ENCODE data around the gene CPN2. TPM values are rescaled to one million over a fixed set of nuclear protein-coding genes. Genes with fewer than 3 reads are reported as not detected.

Gene CPN2
- total and polyA plus RNA-seq, 2 donors (not counting 3 experiments of a cell fraction or from before 2014, with no cell fraction given): not detected

GRCh38 chr3:194397757-194398312, 46.7 kb upstream of the CPN2 start:
- H3K27me3 ChIP-seq (ENCODE audit: control insufficient read depth in 2 of 2, insufficient read depth in 2 of 2, low read length in 2 of 2): peaks cover 22 to 48% of the 10 kb centered on the region in 2 experiments
- no peaks in the 10 kb centered on the region for H3K79me2 ChIP-seq (ENCODE audit: control insufficient read depth, insufficient read depth, low read length)
- DNase-seq (ENCODE audit: low read depth, low spot score) (peak; percentile 37), FAIRE-seq (peak; percentile 8)
- H3K4me1 ChIP-seq (ENCODE audit: control insufficient read depth, extremely low read depth, insufficient read depth, low read length): peaks cover 6% of the 10 kb centered on the region
- no peak overlapping the region for H3K27ac ChIP-seq (ENCODE audit: insufficient read depth, low read depth, low read length)
- no peaks in the 10 kb centered on the region for H3K36me3 ChIP-seq (ENCODE audit: control insufficient read depth in 2 of 2, extremely low read depth in 1 of 2, insufficient read depth in 2 of 2, low read length in 2 of 2)
- peak overlapping the region; percentile 1 for H2AFZ ChIP-seq (ENCODE audit: low read depth, low read length)
- CTCF ChIA-PET: interaction anchor here (0.8 to 6.6 kb wide), 12 partner anchors 9 to 617 kb away, joined by 3 to 74 read pairs (median 4); partner anchors contain the start of gene LRRC15
- H3K4me2 ChIP-seq (ENCODE audit: insufficient read depth, low read length): peak overlapping the region; percentile 64
- no TSS peak for BruUV-seq (replicated peaks)
- H3K9ac ChIP-seq (replicated peaks; ENCODE audit: extremely low read depth, insufficient read depth, low read length): no peak overlapping the region
- no peaks in the 10 kb centered on the region for H4K20me1 ChIP-seq (replicated peaks; ENCODE audit: control insufficient read depth, extremely low read depth, insufficient read depth, low read length)
- TF ChIP-seq POLR2AphosphoS5 (IDR thresholded peaks at IDR 0.05; ENCODE audit: insufficient read depth, low read depth, low read length) (no peak), EZH2 (IDR thresholded peaks at IDR 0.05; ENCODE audit: borderline replicate concordance, low read depth, low read length, severe bottlenecking) (peak; percentile 39)
- H3K9me3 ChIP-seq (replicated peaks; ENCODE audit: control insufficient read depth, insufficient read depth, low read length): no peaks in the 10 kb centered on the region
- intact Hi-C loops (cut with micrococcal nuclease): no loop called here
- POLR2A ChIA-PET: no interaction called here
- dilution Hi-C loops (cut with MboI; ENCODE audit: extremely low pct_ligation_motif_present, low sequenced_read_pairs): no loop called here
- peak overlapping the region in 2 of 3 experiments; percentile 2 to 29 for H3K4me3 ChIP-seq (replicated peaks in 1 of 3; ENCODE audit: insufficient read depth in 1 of 3, low read depth in 1 of 3, low read length in 3 of 3)
- no peaks in the 10 kb centered on the region for H3K9me1 ChIP-seq (replicated peaks; ENCODE audit: control insufficient read depth, extremely low read depth, insufficient read depth, low read length)

GRCh38 chr3:194396859-194397756, 46.0 kb upstream of the CPN2 start:
- peaks cover 24 to 55% of the 10 kb centered on the region in 2 experiments for H3K27me3 ChIP-seq (ENCODE audit: control insufficient read depth in 2 of 2, insufficient read depth in 2 of 2, low read length in 2 of 2)
- dilution Hi-C loops (cut with MboI; ENCODE audit: extremely low pct_ligation_motif_present, low sequenced_read_pairs) (no loop called here), intact Hi-C loops (cut with micrococcal nuclease) (no loop called here)
- BruUV-seq (replicated peaks): no TSS peak
- ChIA-PET CTCF (interaction anchor here (0.8 to 6.6 kb wide), 9 partner anchors 10 to 616 kb away, joined by 3 to 74 read pairs (median 3); no protein-coding TSS in a partner anchor), POLR2A (no interaction called here)
- H3K9me1 ChIP-seq (replicated peaks; ENCODE audit: control insufficient read depth, extremely low read depth, insufficient read depth, low read length): no peaks in the 10 kb centered on the region
- no peak for FAIRE-seq
- H3K4me2 ChIP-seq (ENCODE audit: insufficient read depth, low read length): peak overlapping the region; percentile 64
- TF ChIP-seq MAX (IDR thresholded peaks at IDR 0.05; ENCODE audit: insufficient read depth, insufficient read length): no peak
- peak; percentile 2 for TF ChIP-seq EZH2 (IDR thresholded peaks at IDR 0.05; ENCODE audit: borderline replicate concordance, low read depth, low read length, severe bottlenecking)
- no peaks in the 10 kb centered on the region for H4K20me1 ChIP-seq (replicated peaks; ENCODE audit: control insufficient read depth, extremely low read depth, insufficient read depth, low read length)
- no peak overlapping the region for H3K27ac ChIP-seq (ENCODE audit: insufficient read depth, low read depth, low read length)
- H2AFZ ChIP-seq (ENCODE audit: low read depth, low read length): peak overlapping the region; percentile 1
- H3K79me2 ChIP-seq (ENCODE audit: control insufficient read depth, insufficient read depth, low read length): no peaks in the 10 kb centered on the region
- H3K4me3 ChIP-seq (replicated peaks in 1 of 3; ENCODE audit: insufficient read depth in 1 of 3, low read depth in 1 of 3, low read length in 3 of 3): peak overlapping the region in 2 of 3 experiments; percentile 1 to 2
- no peaks in the 10 kb centered on the region for H3K36me3 ChIP-seq (ENCODE audit: control insufficient read depth in 2 of 2, extremely low read depth in 1 of 2, insufficient read depth in 2 of 2, low read length in 2 of 2)
- no peaks in the 10 kb centered on the region for H3K9me3 ChIP-seq (replicated peaks; ENCODE audit: control insufficient read depth, insufficient read depth, low read length)
- peaks cover 6% of the 10 kb centered on the region for H3K4me1 ChIP-seq (ENCODE audit: control insufficient read depth, extremely low read depth, insufficient read depth, low read length)
- H3K9ac ChIP-seq (replicated peaks; ENCODE audit: extremely low read depth, insufficient read depth, low read length): no peak overlapping the region
- DNase-seq (ENCODE audit: low read depth, low spot score): peak; percentile 21

All from endothelial cell of umbilical vein (primary cell).